Kidney glomerular epithelial cell (primary cell): ENCODE data around the gene LGR4.

Source experiments
- DNase-seq: peaks from one replicate; lab custom pipeline; 2025; lab: John Stamatoyannopoulos, UW

The LGR4 gene

GRCh38 chr11:27379449-27379848, 93.1 kb downstream of the LGR4 start:
- no peak for DNase-seq

GRCh38 chr11:27375370-27375769, 97.2 kb downstream of the LGR4 start:
- no peak for DNase-seq

GRCh38 chr11:27373856-27374602, 98.6 kb downstream of the LGR4 start:
- no peak for DNase-seq

GRCh38 chr11:27373392-27373791, 99.2 kb downstream of the LGR4 start:
- DNase-seq: no peak

GRCh38 chr11:27372164-27372563, 100.4 kb downstream of the LGR4 start:
- DNase-seq: no peak

GRCh38 chr11:27371489-27371888, 101.1 kb downstream of the LGR4 start:
- DNase-seq: no peak

GRCh38 chr11:27370374-27370773, 102.2 kb downstream of the LGR4 start:
- no peak for DNase-seq

- DNase-seq: no peak
Observed at GRCh38 chr11:27367881-27368280, 104.7 kb downstream of the LGR4 start.

- no peak for DNase-seq
Observed at GRCh38 chr11:27363576-27364117, 108.9 kb downstream of the LGR4 start.

- peak; percentile 71 for DNase-seq
Observed at GRCh38 chr11:27362749-27363575, 109.6 kb downstream of the LGR4 start, which contains the start of gene CCDC34. TSS of gene CCDC34 (minus strand) at chr11:27363215. CDS start at chr11:27363194, 21 bp downstream.

GRCh38 chr11:27361649-27362431, 110.8 kb downstream of the LGR4 start:
- DNase-seq: no peak

- DNase-seq: no peak
Observed at GRCh38 chr11:27358296-27358695, 114.3 kb downstream of the LGR4 start.

- DNase-seq: no peak
Observed at GRCh38 chr11:27357250-27357649, 115.3 kb downstream of the LGR4 start.

- DNase-seq: no peak
Observed at GRCh38 chr11:27356624-27357222, 115.9 kb downstream of the LGR4 start.

GRCh38 chr11:27355575-27356104, 117.0 kb downstream of the LGR4 start:
- DNase-seq: no peak

GRCh38 chr11:27354359-27354965, 118.1 kb downstream of the LGR4 start:
- no peak for DNase-seq

GRCh38 chr11:27353593-27354358, 118.8 kb downstream of the LGR4 start:
- DNase-seq: no peak

GRCh38 chr11:27352781-27353180, 119.8 kb downstream of the LGR4 start:
- DNase-seq: no peak

- no peak for DNase-seq
Observed at GRCh38 chr11:27350511-27350910, 122.1 kb downstream of the LGR4 start.

- no peak for DNase-seq
Observed at GRCh38 chr11:27349919-27350318, 122.7 kb downstream of the LGR4 start.
